HEK293 (cell line): Measurements from ENCODE around the gene SHISA6.

Experiments
- CTCF ChIA-PET: fragments of 350-600 bp; formaldehyde crosslinking; extraction: SDS; loops from one replicate; lab custom pipeline; 2021; ENCODE audit warnings: antibody characterized with exemption; lab: Yijun Ruan, JAX
- POLR2A ChIA-PET: fragments of 300-600 bp; formaldehyde crosslinking; extraction: SDS; loops from one replicate; lab custom pipeline; 2020; ENCODE audit warnings: antibody characterized with exemption, inconsistent platforms; lab: Yijun Ruan, JAX
- H3K27ac ChIP-seq: fragments of 200-500 bp; sonication (Bioruptor generic); 2 replicates; pipeline ENCODE4 v1.5.1; 2014; ENCODE audit warnings: low read depth, low read length, control low read depth, inconsistent platforms; ENCODE audit errors: extremely low read depth
- H3K36me3 ChIP-seq, 2 experiments: fragments of 200-500 bp in 1 of 2; sonication (Bioruptor generic) in 1 of 2; 1 replicate in 1 of 2; 2 replicates in 1 of 2; pipeline ENCODE4 v1.5.1; 2014 to 2017; ENCODE audit warnings: inconsistent platforms in 2 of 2, low read length in 2 of 2; ENCODE audit not compliant: control insufficient read depth in 2 of 2, insufficient read depth in 1 of 2
- H3K4me1 ChIP-seq: fragments of 200-500 bp; sonication (Bioruptor generic); 2 replicates; pipeline ENCODE4 v1.5.1; 2014; ENCODE audit warnings: mild to moderate bottlenecking, low read length, inconsistent platforms; ENCODE audit not compliant: control insufficient read depth, insufficient read depth
- H3K4me3 ChIP-seq: 2 replicates; pipeline ENCODE4 v1.5.1; 2011; ENCODE audit warnings: low read depth, mild to moderate bottlenecking, control low read depth, low read length, moderate library complexity
- H3K9me3 ChIP-seq: fragments of 200-500 bp; sonication (Bioruptor generic); 2 replicates; pipeline ENCODE4 v1.5.1; 2014; ENCODE audit warnings: low read depth, low read length, inconsistent platforms; ENCODE audit not compliant: control insufficient read depth, insufficient read depth
- BCL11B ChIP-seq: fragments of 450-650 bp; formaldehyde crosslinking; IDR thresholded peaks from 2 replicates; pipeline ENCODE4 v1.5.1; 2016; ENCODE audit warnings: low read depth, missing biosample characterization, missing genetic modification characterization
- GLIS1 ChIP-seq: fragments of 450-650 bp; formaldehyde crosslinking; IDR thresholded peaks from 2 replicates; pipeline ENCODE4 v1.5.1; 2016; ENCODE audit warnings: missing biosample characterization, missing genetic modification characterization
- INSM2 ChIP-seq: fragments of 450-650 bp; formaldehyde crosslinking; IDR thresholded peaks from 2 replicates; pipeline ENCODE4 v1.5.1; 2016; ENCODE audit warnings: missing biosample characterization, missing genetic modification characterization
- ZBTB11 ChIP-seq: fragments of 450-650 bp; formaldehyde crosslinking; conservative IDR thresholded peaks from 2 replicates; pipeline ENCODE4 v1.5.1; 2016; ENCODE audit warnings: low read depth, missing biosample characterization, missing genetic modification characterization
- ZBTB44 ChIP-seq: fragments of 450-650 bp; IDR thresholded peaks from 2 replicates; pipeline ENCODE4 v1.5.1; 2018; ENCODE audit warnings: missing biosample characterization, mild to moderate bottlenecking, missing genetic modification characterization
- ZBTB6 ChIP-seq: fragments of 450-650 bp; formaldehyde crosslinking; IDR thresholded peaks from 2 replicates; pipeline ENCODE4 v1.5.1; 2017; ENCODE audit warnings: missing biosample characterization, missing genetic modification characterization
- ZFP41 ChIP-seq: fragments of 450-650 bp; formaldehyde crosslinking; IDR thresholded peaks from 2 replicates; pipeline ENCODE4 v1.5.1; 2016; ENCODE audit warnings: missing biosample characterization, missing genetic modification characterization, borderline replicate concordance
- ZNF114 ChIP-seq: fragments of 450-650 bp; formaldehyde crosslinking; IDR thresholded peaks from 2 replicates; pipeline ENCODE4 v1.5.0; 2017; ENCODE audit warnings: missing biosample characterization, missing genetic modification characterization
- ZNF175 ChIP-seq: fragments of 450-650 bp; formaldehyde crosslinking; IDR thresholded peaks from 2 replicates; pipeline ENCODE4 v1.5.1; 2016; ENCODE audit warnings: missing biosample characterization, missing genetic modification characterization
- ZNF211 ChIP-seq: fragments of 450-650 bp; formaldehyde crosslinking; IDR thresholded peaks from 2 replicates; pipeline ENCODE4 v1.5.1; 2016; ENCODE audit warnings: low read depth, missing biosample characterization, missing genetic modification characterization
- ZNF37A ChIP-seq: fragments of 450-650 bp; IDR thresholded peaks from 2 replicates; pipeline ENCODE4 v1.5.1; 2018; ENCODE audit warnings: missing biosample characterization, missing genetic modification characterization
- ZNF426 ChIP-seq: fragments of 450-650 bp; formaldehyde crosslinking; IDR thresholded peaks from 2 replicates; pipeline ENCODE4 v1.5.1; 2017; ENCODE audit warnings: missing biosample characterization, missing genetic modification characterization, mild to moderate bottlenecking, inconsistent platforms, moderate library complexity
- ZNF501 ChIP-seq: fragments of 450-650 bp; formaldehyde crosslinking; IDR thresholded peaks from 2 replicates; pipeline ENCODE4 v1.5.1; 2016; ENCODE audit warnings: missing biosample characterization, missing genetic modification characterization
- ZNF521 ChIP-seq: fragments of 450-650 bp; formaldehyde crosslinking; IDR thresholded peaks from 2 replicates; pipeline ENCODE4 v1.5.1; 2017; ENCODE audit warnings: missing biosample characterization, mild to moderate bottlenecking, missing genetic modification characterization
- ZNF530 ChIP-seq: fragments of 450-650 bp; formaldehyde crosslinking; IDR thresholded peaks from 2 replicates; pipeline ENCODE4 v1.5.1; 2016; ENCODE audit warnings: low read depth, missing biosample characterization, missing genetic modification characterization
- ZNF623 ChIP-seq: fragments of 450-650 bp; formaldehyde crosslinking; IDR thresholded peaks from 2 replicates; pipeline ENCODE4 v1.5.1; 2016; ENCODE audit warnings: missing biosample characterization, missing genetic modification characterization
- ZNF645 ChIP-seq: fragments of 450-650 bp; formaldehyde crosslinking; IDR thresholded peaks from 2 replicates; pipeline ENCODE4; 2016; ENCODE audit warnings: missing biosample characterization, missing genetic modification characterization
- ZNF692 ChIP-seq: fragments of 450-650 bp; formaldehyde crosslinking; IDR thresholded peaks from 2 replicates; pipeline ENCODE4 v1.5.1; 2016; ENCODE audit warnings: missing biosample characterization, missing genetic modification characterization
- ZSCAN23 ChIP-seq: fragments of 450-650 bp; formaldehyde crosslinking; IDR thresholded peaks from 2 replicates; pipeline ENCODE4 v1.5.1; 2016; ENCODE audit warnings: missing biosample characterization, missing genetic modification characterization

Gene SHISA6

GRCh38 chr17:11547853-11548252 lies 306.8 kb downstream of the SHISA6 start (continued):
- TF ChIP-seq ZNF645 (tag by site-specific recombination): no peak

- no peak overlapping the region for H3K4me3 ChIP-seq
- no peaks in the 10 kb centered on the region for H3K4me1 ChIP-seq
- TF ChIP-seq ZFP41 (no peak), ZNF501 (tag by site-specific recombination) (no peak), GLIS1 (tag by site-specific recombination) (no peak), ZNF530 (tag by site-specific recombination) (no peak), ZSCAN23 (no peak), ZNF692 (no peak), INSM2 (tag by site-specific recombination) (no peak), ZNF114 (tag by site-specific recombination) (no peak), BCL11B (tag by site-specific recombination) (no peak), ZNF175 (no peak), ZNF211 (tag by site-specific recombination) (no peak), ZNF426 (tag by site-specific recombination) (no peak), ZNF521 (tag by site-specific recombination) (no peak), ZBTB44 (tag by site-specific recombination) (no peak), ZBTB6 (tag by site-specific recombination) (no peak), ZNF37A (tag by site-specific recombination) (no peak), ZBTB11 (no peak), ZNF623 (tag by site-specific recombination) (no peak)
- no peaks in the 10 kb centered on the region for H3K9me3 ChIP-seq
- no peak overlapping the region for H3K27ac ChIP-seq
- ChIA-PET CTCF (interaction anchor here (0.6 to 0.7 kb wide), 2 partner anchors 15 to 404 kb away, joined by 3 read pairs; no protein-coding TSS in a partner anchor), POLR2A (no interaction called here)
- H3K36me3 ChIP-seq: no peaks in the 10 kb centered on the region
Observed at GRCh38 chr17:11548398-11548797, 307.4 kb downstream of the SHISA6 start.
